DND-41 (cell line): Measurements from ENCODE around the gene SIGLEC6.

Experiments
- ATAC-seq: fragments of 200-7000 bp; cut with Tn5 transposase; 3 replicates; pipeline ENCODE4 v1.9.1; 2021; ENCODE audit warnings: low read depth; ENCODE audit not compliant: insufficient read depth
- DNase-seq: peaks from one replicate; pipeline ENCODE4 v3.0.0-alpha.2; 2020
- H2AFZ ChIP-seq: 2 replicates; pipeline ENCODE4 v1.6.0; 2012; ENCODE audit warnings: low read depth, low read length
- H3K27ac ChIP-seq: 2 replicates; pipeline ENCODE4 v1.5.1; 2012; ENCODE audit warnings: low read length, inconsistent platforms
- H3K27me3 ChIP-seq: fragments of 200-600 bp; sonication (generic); 2 replicates; pipeline ENCODE4 v1.6.0; 2012; ENCODE audit warnings: low read length, mild to moderate bottlenecking, inconsistent platforms; ENCODE audit not compliant: insufficient read depth, poor library complexity
- H3K36me3 ChIP-seq: 2 replicates; pipeline ENCODE4 v1.5.1; 2012; ENCODE audit warnings: low read length, inconsistent platforms; ENCODE audit not compliant: insufficient read depth
- H3K4me1 ChIP-seq: 2 replicates; pipeline ENCODE4 v1.5.1; 2012; ENCODE audit warnings: mild to moderate bottlenecking, low read length; ENCODE audit not compliant: insufficient read depth
- H3K4me2 ChIP-seq: 2 replicates; pipeline ENCODE4 v1.6.0; 2012; ENCODE audit warnings: mild to moderate bottlenecking, moderate library complexity, low read length, inconsistent platforms; ENCODE audit not compliant: insufficient read depth
- H3K4me3 ChIP-seq, 2 experiments: fragments of 200-600 bp in 1 of 2; shearing (Covaris generic) in 1 of 2; 2 replicates each; pipeline ENCODE4 v1.5.1; 2012 to 2016; ENCODE audit warnings: inconsistent platforms in 2 of 2, low read length in 2 of 2, mild to moderate bottlenecking in 2 of 2, low read depth in 1 of 2, moderate library complexity in 1 of 2
- H3K79me2 ChIP-seq: 2 replicates; pipeline ENCODE4 v1.6.0; 2012; ENCODE audit warnings: low read length, inconsistent platforms; ENCODE audit not compliant: insufficient read depth
- H3K9ac ChIP-seq: 2 replicates; pipeline ENCODE4 v1.6.0; 2012; ENCODE audit warnings: low read depth, mild to moderate bottlenecking, inconsistent platforms, low read length, moderate library complexity
- H3K9me3 ChIP-seq: 2 replicates; pipeline ENCODE4 v1.5.1; 2012; ENCODE audit warnings: low read length, moderate library complexity, mild to moderate bottlenecking, inconsistent platforms; ENCODE audit not compliant: insufficient read depth, severe bottlenecking
- H4K20me1 ChIP-seq: 2 replicates; pipeline ENCODE4 v1.6.0; 2012; ENCODE audit warnings: low read length; ENCODE audit not compliant: insufficient read depth
- CTCF ChIP-seq: IDR thresholded peaks from 2 replicates; pipeline ENCODE4 v1.5.1; 2012; ENCODE audit warnings: borderline replicate concordance, low read length, moderate library complexity, mild to moderate bottlenecking; ENCODE audit not compliant: poor library complexity, severe bottlenecking; ENCODE audit errors: extremely low read depth
- EZH2 ChIP-seq: IDR thresholded peaks from 3 replicates; pipeline ENCODE4 v1.6.1; 2012; ENCODE audit warnings: borderline replicate concordance, low read depth, mild to moderate bottlenecking, moderate library complexity, low read length, inconsistent platforms; ENCODE audit not compliant: severe bottlenecking

Gene SIGLEC6

GRCh38 chr19:51480590-51480989, 50.9 kb downstream of the SIGLEC6 start:
- no peaks in the 10 kb centered on the region for H4K20me1 ChIP-seq
- ATAC-seq (peak; percentile 53; the same call in 1 of the 3 replicates), DNase-seq (peak; percentile 27)
- no peak overlapping the region for H3K9ac ChIP-seq
- TF ChIP-seq CTCF = no peak
- TF ChIP-seq EZH2 = no peak
- H2AFZ ChIP-seq = no peak overlapping the region
- H3K79me2 ChIP-seq = no peaks in the 10 kb centered on the region
- no peak overlapping the region for H3K4me2 ChIP-seq
- H3K27me3 ChIP-seq = no peaks in the 10 kb centered on the region
- no peaks in the 10 kb centered on the region for H3K36me3 ChIP-seq
- no peak overlapping the region for H3K27ac ChIP-seq
- H3K9me3 ChIP-seq = no peaks in the 10 kb centered on the region
- no peaks in the 10 kb centered on the region for H3K4me1 ChIP-seq
- no peak overlapping the region for H3K4me3 ChIP-seq

GRCh38 chr19:51479531-51480331, 51.7 kb downstream of the SIGLEC6 start:
- Histone ChIP-seq H3K36me3 (no peaks in the 10 kb centered on the region), H3K79me2 (no peaks in the 10 kb centered on the region), H2AFZ (no peak overlapping the region), H3K4me3 (no peak overlapping the region), H4K20me1 (no peaks in the 10 kb centered on the region), H3K4me1 (no peaks in the 10 kb centered on the region), H3K27ac (no peak overlapping the region), H3K27me3 (no peaks in the 10 kb centered on the region), H3K9ac (no peak overlapping the region), H3K9me3 (no peaks in the 10 kb centered on the region), H3K4me2 (no peak overlapping the region)
- TF ChIP-seq EZH2 (no peak), CTCF (no peak)
- ATAC-seq = no peak
- DNase-seq = no peak

GRCh38 chr19:51478381-51479234, 52.9 kb downstream of the SIGLEC6 start, which contains the start of gene CEACAM18:
TSS of gene CEACAM18 (plus strand) at chr19:51478539.
- Histone ChIP-seq H3K9ac (no peak within 1 kb of the TSS), H3K27ac (no peak within 1 kb of the TSS), H3K36me3 (no peaks in the 10 kb centered on the region), H4K20me1 (no peaks in the 10 kb centered on the region), H3K79me2 (no peaks in the 10 kb centered on the region), H3K9me3 (no peaks in the 10 kb centered on the region), H3K4me1 (no peaks in the 10 kb centered on the region), H3K4me2 (no peak within 1 kb of the TSS), H3K27me3 (no peaks in the 10 kb centered on the region), H3K4me3 (no peak within 1 kb of the TSS), H2AFZ (no peak within 1 kb of the TSS)
- TF ChIP-seq EZH2 (no peak), CTCF (no peak)
- DNase-seq (no peak), ATAC-seq (no peak)
